Memory B cell (primary cell): ENCODE results near the gene BCAS3.

Experiments
- ATAC-seq: fragments of 150-1000 bp; cut with Tn5 transposase; 2 replicates; pipeline ENCODE4 v1.10.0; 2021; ENCODE audit warnings: low read depth, mild to moderate bottlenecking, moderate library complexity
- DNase-seq, 2 donors: peaks; one replicate each; pipeline ENCODE4 v3.0.0; 2022; ENCODE audit warnings: low spot score in 2 of 2
- H3K27ac Mint-ChIP-seq: one replicate; pipeline ENCODE4 v1.8.0; 2022; ENCODE audit warnings: mild to moderate bottlenecking, moderate library complexity, mixed read lengths
- H3K27me3 Mint-ChIP-seq: one replicate; pipeline ENCODE4 v1.8.0; 2022; ENCODE audit warnings: mixed read lengths
- H3K36me3 Mint-ChIP-seq: one replicate; pipeline ENCODE4 v1.8.0; 2022; ENCODE audit warnings: mild to moderate bottlenecking, mixed read lengths
- H3K4me1 Mint-ChIP-seq: one replicate; pipeline ENCODE4 v1.8.0; 2022; ENCODE audit warnings: mixed read lengths
- H3K4me3 Mint-ChIP-seq: one replicate; pipeline ENCODE4 v1.8.0; 2022; ENCODE audit warnings: mild to moderate bottlenecking, moderate library complexity, mixed read lengths
- H3K9me3 Mint-ChIP-seq: one replicate; pipeline ENCODE4 v1.8.0; 2022; ENCODE audit warnings: mixed read lengths

BCAS3 gene

DNA sequence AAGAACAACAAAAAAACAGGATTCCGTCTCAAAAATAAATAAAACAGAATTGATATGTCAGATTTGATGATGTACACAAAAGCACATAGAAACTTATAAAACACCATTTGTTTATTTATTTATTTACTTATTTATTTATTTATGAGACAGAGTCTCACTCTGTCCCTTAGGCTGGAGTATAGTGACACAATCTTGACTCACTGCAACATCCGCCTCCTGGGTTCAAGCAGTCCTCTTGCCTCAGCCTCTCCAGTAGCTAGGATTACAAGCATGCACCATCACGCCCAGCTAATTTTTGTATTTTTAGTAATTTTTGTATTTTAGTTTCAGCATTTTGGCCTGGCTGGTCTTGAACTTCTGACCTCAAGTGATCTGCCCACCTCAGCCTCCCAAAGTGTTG is 21.4 kb downstream of the BCAS3 start:
- peaks cover 23% of the 10 kb centered on the region for H3K36me3 Mint-ChIP-seq
- DNase-seq (no peak), ATAC-seq (no peak)
- no peak overlapping the region for H3K4me3 Mint-ChIP-seq
- no peaks in the 10 kb centered on the region for H3K9me3 Mint-ChIP-seq
- no peak overlapping the region for H3K27ac Mint-ChIP-seq
- no peaks in the 10 kb centered on the region for H3K27me3 Mint-ChIP-seq
- H3K4me1 Mint-ChIP-seq, result no peaks in the 10 kb centered on the region

GRCh38 chr17:60704170-60704569 is 26.5 kb downstream of the BCAS3 start:
- no peak overlapping the region for H3K4me3 Mint-ChIP-seq
- no peaks in the 10 kb centered on the region for H3K4me1 Mint-ChIP-seq
- no peak overlapping the region for H3K27ac Mint-ChIP-seq
- no peak for DNase-seq
- H3K9me3 Mint-ChIP-seq, result no peaks in the 10 kb centered on the region
- H3K27me3 Mint-ChIP-seq, result no peaks in the 10 kb centered on the region
- ATAC-seq, result no peak
- H3K36me3 Mint-ChIP-seq, result peaks cover 18% of the 10 kb centered on the region

DNA sequence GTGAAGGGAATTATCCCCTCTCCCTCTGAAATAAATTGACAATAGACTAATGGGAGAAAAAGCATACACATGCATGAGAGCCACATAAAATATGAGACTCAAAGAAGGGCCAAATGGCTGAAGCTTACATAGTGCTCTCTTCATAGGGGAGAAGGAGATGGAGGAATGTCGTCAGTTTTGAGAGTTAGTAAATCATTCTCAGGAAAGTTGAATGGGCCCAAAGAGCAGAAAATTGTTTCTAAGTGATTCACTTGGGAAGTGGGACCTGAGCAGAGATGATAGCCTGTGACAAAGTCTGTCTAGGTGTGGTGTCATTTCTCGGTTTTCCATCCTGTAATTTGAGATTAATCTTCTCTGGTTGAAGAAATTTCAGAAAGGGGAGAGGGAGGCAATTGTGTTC is 35.0 kb downstream of the BCAS3 start:
- Mint-ChIP-seq H3K4me1 (peaks cover 3% of the 10 kb centered on the region), H3K27me3 (no peaks in the 10 kb centered on the region), H3K36me3 (peaks cover 29% of the 10 kb centered on the region), H3K27ac (no peak overlapping the region), H3K9me3 (no peaks in the 10 kb centered on the region), H3K4me3 (no peak overlapping the region)
- no peak for ATAC-seq
- no peak for DNase-seq

- ATAC-seq (no peak), DNase-seq (no peak)
- Mint-ChIP-seq H3K36me3 (peaks cover 29% of the 10 kb centered on the region), H3K9me3 (no peaks in the 10 kb centered on the region), H3K27me3 (no peaks in the 10 kb centered on the region), H3K4me3 (no peak overlapping the region), H3K27ac (no peak overlapping the region), H3K4me1 (peaks cover 3% of the 10 kb centered on the region)
Measured at GRCh38 chr17:60713608-60714007, 36.0 kb downstream of the BCAS3 start.

GRCh38 chr17:60716766-60717165 is 39.1 kb downstream of the BCAS3 start:
- Mint-ChIP-seq H3K27me3 (no peaks in the 10 kb centered on the region), H3K4me3 (no peak overlapping the region), H3K9me3 (no peaks in the 10 kb centered on the region), H3K27ac (no peak overlapping the region), H3K36me3 (peaks cover 13% of the 10 kb centered on the region), H3K4me1 (peaks cover 3% of the 10 kb centered on the region)
- ATAC-seq (no peak), DNase-seq (no peak)

- Mint-ChIP-seq H3K27me3 (no peaks in the 10 kb centered on the region), H3K27ac (no peak overlapping the region), H3K9me3 (no peaks in the 10 kb centered on the region), H3K36me3 (peaks cover 6% of the 10 kb centered on the region), H3K4me3 (no peak overlapping the region), H3K4me1 (no peaks in the 10 kb centered on the region)
- DNase-seq (no peak), ATAC-seq (no peak)
Measured at GRCh38 chr17:60717814-60718213, 40.2 kb downstream of the BCAS3 start.

DNA sequence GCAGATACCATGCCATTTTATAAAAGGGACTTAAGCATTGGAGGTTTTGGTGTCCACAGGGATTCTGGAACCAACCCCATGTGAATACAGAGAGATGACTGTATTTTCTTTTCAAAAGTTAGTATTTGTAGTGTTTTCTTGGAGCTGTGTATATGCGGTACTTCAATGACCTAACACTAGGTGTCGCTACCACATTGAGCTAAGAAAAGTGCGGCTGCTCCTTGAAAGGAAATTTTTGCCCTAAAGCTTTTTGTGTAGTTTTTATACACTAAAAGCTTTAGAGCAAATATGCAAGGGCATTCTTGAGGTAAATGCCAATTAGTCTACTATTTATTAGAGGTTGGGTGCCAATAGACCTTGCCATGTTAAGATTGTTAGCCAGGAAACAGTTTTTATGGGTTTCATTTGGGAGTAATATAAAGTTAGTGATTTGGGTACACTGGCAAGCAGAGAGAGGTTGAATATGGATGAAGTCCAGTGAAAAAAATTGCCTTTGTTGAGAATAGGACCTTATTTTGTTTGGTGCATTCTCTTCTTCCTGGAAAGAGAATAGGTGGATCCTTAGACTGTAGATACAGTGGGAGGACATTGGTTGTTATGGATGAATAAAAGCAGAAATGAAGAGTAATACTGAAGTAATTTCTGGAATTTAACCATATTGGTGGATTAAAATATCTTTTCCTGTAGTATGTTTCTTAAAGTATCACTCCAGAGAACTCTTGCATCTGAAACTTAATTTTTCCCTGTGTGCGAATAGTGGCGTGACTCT is 43.3 kb downstream of the BCAS3 start:
- Mint-ChIP-seq H3K27me3 (no peaks in the 10 kb centered on the region), H3K9me3 (no peaks in the 10 kb centered on the region), H3K27ac (peak overlapping the region; percentile 74), H3K4me3 (no peak overlapping the region), H3K36me3 (peaks cover 11% of the 10 kb centered on the region), H3K4me1 (no peaks in the 10 kb centered on the region)
- DNase-seq, result peak; percentile 24 to 39
- ATAC-seq, result peak; percentile 51

DNA sequence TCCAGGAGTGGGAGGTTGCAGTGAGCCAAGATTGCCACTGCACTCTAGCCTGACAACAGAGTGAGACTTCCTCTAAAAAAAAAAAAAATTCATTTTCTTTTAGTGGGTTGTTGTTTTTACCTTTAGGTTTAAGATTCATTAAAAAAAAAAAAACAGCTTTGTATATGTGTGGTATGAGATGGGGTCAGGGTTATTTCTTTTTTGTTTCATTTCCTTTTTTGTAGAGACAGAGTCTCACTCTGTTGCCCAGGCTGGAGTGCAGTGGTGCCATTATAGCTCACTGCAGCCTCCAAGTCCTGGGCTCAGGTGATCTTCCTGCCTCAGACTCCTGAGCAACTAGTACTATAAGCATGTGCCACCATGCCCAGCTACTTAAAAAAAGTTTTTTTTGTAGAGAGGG is 47.0 kb downstream of the BCAS3 start:
- peaks cover 3% of the 10 kb centered on the region for H3K9me3 Mint-ChIP-seq
- DNase-seq (no peak), ATAC-seq (peak; percentile 79)
- no peak overlapping the region for H3K4me3 Mint-ChIP-seq
- H3K27ac Mint-ChIP-seq, result no peak overlapping the region
- H3K27me3 Mint-ChIP-seq, result no peaks in the 10 kb centered on the region
- H3K4me1 Mint-ChIP-seq, result peaks cover 3% of the 10 kb centered on the region
- H3K36me3 Mint-ChIP-seq, result peaks cover 13% of the 10 kb centered on the region

DNA sequence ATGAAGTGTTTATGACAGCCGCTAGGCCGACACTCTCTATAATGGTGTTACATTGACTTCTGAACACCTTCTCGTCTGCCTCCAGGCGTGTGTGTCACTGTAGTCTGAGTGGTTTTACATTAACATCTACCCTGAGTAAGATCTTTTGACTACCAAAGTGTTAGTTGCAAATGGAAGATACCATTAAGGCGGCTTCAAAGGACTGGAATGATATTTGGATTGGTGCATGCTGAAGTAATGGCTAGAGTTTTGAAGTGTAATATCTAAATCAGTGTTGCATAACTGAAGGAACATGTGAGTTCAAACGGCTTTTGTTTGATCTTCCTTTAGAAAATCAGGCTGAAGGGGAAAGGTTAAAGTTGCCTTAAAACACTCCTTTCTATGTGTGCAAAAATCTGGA is 52.2 kb downstream of the BCAS3 start:
- ATAC-seq (no peak), DNase-seq (no peak)
- peaks cover 4% of the 10 kb centered on the region for H3K9me3 Mint-ChIP-seq
- peak overlapping the region; percentile 26 for H3K27ac Mint-ChIP-seq
- peaks cover 19% of the 10 kb centered on the region for H3K36me3 Mint-ChIP-seq
- no peaks in the 10 kb centered on the region for H3K27me3 Mint-ChIP-seq
- no peak overlapping the region for H3K4me3 Mint-ChIP-seq
- H3K4me1 Mint-ChIP-seq, result peaks cover 10% of the 10 kb centered on the region

- Mint-ChIP-seq H3K27ac (peak overlapping the region; percentile 26), H3K36me3 (peaks cover 18% of the 10 kb centered on the region), H3K4me3 (no peak overlapping the region), H3K27me3 (no peaks in the 10 kb centered on the region), H3K4me1 (peaks cover 10% of the 10 kb centered on the region), H3K9me3 (peaks cover 4% of the 10 kb centered on the region)
- no peak for DNase-seq
- no peak for ATAC-seq
Measured at GRCh38 chr17:60730273-60730672, 52.6 kb downstream of the BCAS3 start.

GRCh38 chr17:60738287-60738686 is 60.6 kb downstream of the BCAS3 start:
- H3K27ac Mint-ChIP-seq, result no peak overlapping the region
- peaks cover 3% of the 10 kb centered on the region for H3K4me1 Mint-ChIP-seq
- ATAC-seq (no peak), DNase-seq (no peak)
- H3K4me3 Mint-ChIP-seq, result no peak overlapping the region
- H3K9me3 Mint-ChIP-seq, result peaks cover 1% of the 10 kb centered on the region
- no peaks in the 10 kb centered on the region for H3K27me3 Mint-ChIP-seq
- peaks cover 17% of the 10 kb centered on the region for H3K36me3 Mint-ChIP-seq

DNA sequence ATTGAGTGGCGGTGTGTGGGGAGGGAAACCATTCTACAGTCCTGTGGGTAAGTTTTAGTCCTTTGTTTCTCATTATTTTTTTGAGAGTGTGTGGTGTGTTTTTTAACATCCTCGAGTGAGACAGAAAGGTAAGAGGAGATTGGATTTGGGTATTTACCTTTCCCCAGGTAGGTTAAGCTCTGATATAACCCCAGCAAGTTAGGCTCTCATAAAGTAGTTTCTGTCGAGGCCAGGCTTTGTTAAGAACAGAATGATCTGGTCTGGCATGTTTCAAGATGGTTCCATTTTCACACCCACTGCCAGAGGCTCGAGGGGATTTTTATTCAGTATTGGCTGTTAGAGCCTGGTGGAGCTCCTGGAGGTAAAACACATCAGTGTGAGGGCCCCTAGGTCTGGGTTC is 62.9 kb downstream of the BCAS3 start:
- no peak overlapping the region for H3K27ac Mint-ChIP-seq
- H3K4me1 Mint-ChIP-seq, result peaks cover 3% of the 10 kb centered on the region
- H3K9me3 Mint-ChIP-seq, result no peaks in the 10 kb centered on the region
- H3K36me3 Mint-ChIP-seq, result peaks cover 10% of the 10 kb centered on the region
- ATAC-seq (no peak), DNase-seq (no peak)
- no peaks in the 10 kb centered on the region for H3K27me3 Mint-ChIP-seq
- no peak overlapping the region for H3K4me3 Mint-ChIP-seq

DNA sequence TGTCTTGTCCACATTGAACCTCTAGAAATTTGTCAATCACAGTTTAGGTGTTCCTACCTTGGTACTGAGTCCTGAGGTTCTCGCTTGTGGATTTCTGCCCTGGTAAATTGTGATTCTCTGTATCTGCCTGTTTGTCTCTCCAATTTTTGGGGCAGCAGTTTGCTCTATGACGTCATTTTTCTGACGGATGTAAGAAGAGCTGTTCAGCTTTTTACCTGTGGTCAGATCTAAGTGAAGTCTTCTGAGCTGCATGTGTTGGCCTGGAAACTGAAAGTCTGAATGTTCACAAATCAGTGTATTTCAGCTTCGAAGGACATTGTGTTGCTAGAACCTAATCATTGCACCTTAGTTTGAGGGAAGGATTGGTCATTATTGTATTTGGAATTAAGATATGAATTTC is 63.4 kb downstream of the BCAS3 start:
- Mint-ChIP-seq H3K4me1 (peaks cover 3% of the 10 kb centered on the region), H3K27me3 (no peaks in the 10 kb centered on the region)

DNA sequence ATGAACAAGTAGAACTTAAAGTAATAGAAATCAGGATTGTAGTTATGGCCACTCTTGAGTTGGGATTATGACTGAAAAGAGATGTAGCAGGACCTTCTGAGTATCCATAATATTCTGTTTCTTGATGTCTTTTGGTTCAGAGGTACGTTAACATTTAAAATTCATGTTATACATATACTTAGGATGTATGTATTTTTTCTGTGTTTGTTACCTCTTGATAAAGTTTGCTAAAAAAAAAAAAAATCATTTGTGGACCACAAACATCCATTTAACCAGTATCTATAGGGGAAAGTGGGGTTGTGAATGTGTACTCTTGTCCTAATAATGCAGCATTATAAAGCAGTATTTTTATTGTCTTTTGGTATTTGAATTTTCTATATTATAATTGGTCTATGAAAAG is 65.6 kb downstream of the BCAS3 start:
- Mint-ChIP-seq H3K4me1 (peaks cover 6% of the 10 kb centered on the region), H3K9me3 (no peaks in the 10 kb centered on the region), H3K4me3 (no peak overlapping the region), H3K27ac (peak overlapping the region; percentile 20), H3K36me3 (peaks cover 12% of the 10 kb centered on the region), H3K27me3 (no peaks in the 10 kb centered on the region)
- ATAC-seq (no peak), DNase-seq (no peak)

More for the DNA sequence above, 63.4 kb downstream of the BCAS3 start:
- Mint-ChIP-seq H3K36me3 (peaks cover 9% of the 10 kb centered on the region), H3K27ac (no peak overlapping the region), H3K4me3 (no peak overlapping the region), H3K9me3 (no peaks in the 10 kb centered on the region)
- no peak for DNase-seq
- no peak for ATAC-seq

- H3K27ac Mint-ChIP-seq, result peak overlapping the region; percentile 20
- DNase-seq, result no peak
Measured at GRCh38 chr17:60743799-60744198, 66.1 kb downstream of the BCAS3 start.

More at GRCh38 chr17:60743799-60744198, 66.1 kb downstream of the BCAS3 start:
- H3K27me3 Mint-ChIP-seq, result no peaks in the 10 kb centered on the region
- peaks cover 6% of the 10 kb centered on the region for H3K4me1 Mint-ChIP-seq
- peaks cover 13% of the 10 kb centered on the region for H3K36me3 Mint-ChIP-seq
- no peak for ATAC-seq
- H3K9me3 Mint-ChIP-seq, result no peaks in the 10 kb centered on the region
- H3K4me3 Mint-ChIP-seq, result no peak overlapping the region
